GM12878 (cell line): Measurements from ENCODE around the gene ZNF546. TPM values are rescaled to one million over a fixed set of nuclear protein-coding genes. Genes with fewer than 3 reads are reported as not detected.

ENCODE experiments used
- ATAC-seq: fragments of 200-7000 bp; cut with Tn5 transposase; 3 replicates; pipeline ENCODE4 v1.9.1; 2020; ENCODE audit warnings: mild to moderate bottlenecking, moderate library complexity
- BruUV-seq: library from RNA; stranded (reverse); fragments of 400-500 nt; replicated peaks from 2 replicates; lab custom pipeline; 2021; lab: Mats Ljungman, UMichigan
- CTCF ChIA-PET: fragments of 300-600 bp; sonication (Branson Sonifier 250); formaldehyde crosslinking; extraction: SDS; loops from one replicate; lab custom pipeline; 2021; ENCODE audit warnings: inconsistent platforms; lab: Yijun Ruan, JAX
- POLR2A ChIA-PET: fragments of 350-600 bp; formaldehyde crosslinking; extraction: SDS; loops from one replicate; lab custom pipeline; 2021; ENCODE audit warnings: inconsistent platforms; lab: Charles Lee
- RAD21 ChIA-PET: fragments of 300-600 bp; sonication (Branson Sonifier 250); formaldehyde crosslinking; loops from one replicate; lab custom pipeline; 2023; ENCODE audit warnings: antibody characterized with exemption; ENCODE audit not compliant: unreplicated experiment; lab: Charles Lee
- SMC1A ChIA-PET: fragments of 300-600 bp; sonication (Branson Sonifier 250); formaldehyde crosslinking; loops from one replicate; lab custom pipeline; 2023; ENCODE audit not compliant: unreplicated experiment, uncharacterized antibody; lab: Charles Lee
- DNase-seq: peaks from one replicate; pipeline ENCODE4 v3.0.0-alpha.2; 2011; ENCODE audit warnings: low read depth, low spot score
- FAIRE-seq: peaks from 3 replicates; lab custom pipeline; 2011; peaks lifted over from hg19 to GRCh38; lab: Jason Lieb, UNC
- H2AFZ ChIP-seq: 2 replicates; pipeline ENCODE4 v1.6.0; 2011; ENCODE audit warnings: low read depth, low read length, control low read depth; ENCODE audit not compliant: control insufficient read depth
- H3K27ac ChIP-seq: 2 replicates; pipeline ENCODE4 v1.5.1; 2011; ENCODE audit warnings: control low read depth; ENCODE audit not compliant: control insufficient read depth, insufficient read depth
- H3K27me3 ChIP-seq, 2 experiments: replicated peaks in 1 of 2; 2 replicates each; pipeline versions ENCODE4 v1.6.0 to v1.6.1; 2011; ENCODE audit warnings: low read length in 1 of 2; ENCODE audit not compliant: control insufficient read depth in 2 of 2, insufficient read depth in 2 of 2
- H3K36me3 ChIP-seq, 2 experiments: 2 replicates each; pipeline ENCODE4 v1.5.1; 2011; ENCODE audit warnings: low read length in 1 of 2; ENCODE audit not compliant: control insufficient read depth in 2 of 2, insufficient read depth in 2 of 2
- H3K4me1 ChIP-seq: 2 replicates; pipeline ENCODE4 v1.6.1; 2011; ENCODE audit warnings: mild to moderate bottlenecking, low read length, moderate library complexity, mixed read lengths; ENCODE audit not compliant: control insufficient read depth, insufficient read depth
- H3K4me2 ChIP-seq: 2 replicates; pipeline ENCODE4 v1.6.0; 2011; ENCODE audit warnings: control low read depth; ENCODE audit not compliant: control insufficient read depth, insufficient read depth
- H3K4me3 ChIP-seq: fragments of 200-600 bp; sonication (generic); 2 replicates; pipeline ENCODE4 v1.5.1; 2016
- H3K79me2 ChIP-seq: 2 replicates; pipeline ENCODE4 v1.6.0; 2011; ENCODE audit warnings: low read length; ENCODE audit not compliant: control insufficient read depth, insufficient read depth
- H3K9ac ChIP-seq: 2 replicates; pipeline ENCODE4 v1.8.0; 2011; ENCODE audit warnings: low read length, control low read depth, mixed read lengths; ENCODE audit not compliant: control insufficient read depth, insufficient read depth
- H3K9me3 ChIP-seq: replicated peaks from 3 replicates; pipeline ENCODE4 v1.5.1; 2011; ENCODE audit warnings: mild to moderate bottlenecking, low read length; ENCODE audit not compliant: control insufficient read depth, insufficient read depth
- H4K20me1 ChIP-seq: 2 replicates; pipeline ENCODE4 v1.6.0; 2011; ENCODE audit not compliant: control insufficient read depth, insufficient read depth
- ATF2 ChIP-seq: IDR thresholded peaks from 2 replicates; pipeline ENCODE4 v1.6.1; 2012; ENCODE audit warnings: low read length, inconsistent platforms
- BHLHE40 ChIP-seq, 2 experiments: fragments of 450-650 bp in 1 of 2; IDR thresholded peaks; 2 replicates each; pipeline ENCODE4 v1.6.1; 2011 to 2017; ENCODE audit warnings: low read depth in 2 of 2, borderline replicate concordance in 1 of 2, improper control_type of control experiment in 1 of 2, low read length in 1 of 2, mild to moderate bottlenecking in 1 of 2
- FOS ChIP-seq: IDR thresholded peaks from 3 replicates; pipeline ENCODE4 v1.6.1; 2011; ENCODE audit warnings: borderline replicate concordance; ENCODE audit not compliant: insufficient read length; ENCODE audit errors: extremely low read depth
- GABPA ChIP-seq: IDR thresholded peaks from 2 replicates; pipeline ENCODE4 v1.6.1; 2014; ENCODE audit warnings: antibody characterized with exemption, low read depth, mild to moderate bottlenecking, inconsistent platforms
- GATAD2B ChIP-seq: fragments of 450-650 bp; conservative IDR thresholded peaks from 2 replicates; pipeline ENCODE4 v1.6.1; 2017; ENCODE audit warnings: low read depth, mild to moderate bottlenecking, moderate library complexity
- IKZF1 ChIP-seq: fragments of 450-650 bp; conservative IDR thresholded peaks from 2 replicates; pipeline ENCODE4 v1.6.1; 2017; ENCODE audit warnings: antibody characterized with exemption, mild to moderate bottlenecking
- MEF2B ChIP-seq: fragments of 450-650 bp; IDR thresholded peaks from 2 replicates; pipeline ENCODE4 v1.6.1; 2018; ENCODE audit warnings: mild to moderate bottlenecking, moderate library complexity; ENCODE audit not compliant: partially characterized antibody, poor library complexity, severe bottlenecking
- NR2F1 ChIP-seq: fragments of 450-650 bp; conservative IDR thresholded peaks from 2 replicates; pipeline ENCODE4 v1.6.1; 2017; ENCODE audit warnings: mild to moderate bottlenecking
- POLR2A ChIP-seq: IDR thresholded peaks from 2 replicates; pipeline ENCODE4 v1.6.1; 2011; ENCODE audit warnings: low read depth, mild to moderate bottlenecking, low read length
- SP1 ChIP-seq: IDR thresholded peaks from one replicate; pipeline ENCODE4 v1.6.1; 2011; ENCODE audit warnings: low read depth, low read length
- SREBF2 ChIP-seq: IDR thresholded peaks from 2 replicates; pipeline ENCODE4 v1.6.1; 2012; ENCODE audit warnings: mild to moderate bottlenecking, low read length
- STAT1 ChIP-seq: fragments of 450-650 bp; conservative IDR thresholded peaks from 2 replicates; pipeline ENCODE4 v1.6.1; 2014; ENCODE audit warnings: antibody characterized with exemption, mild to moderate bottlenecking
- TCF7 ChIP-seq: IDR thresholded peaks from 2 replicates; pipeline ENCODE4 v1.6.1; 2014; ENCODE audit warnings: antibody characterized with exemption, borderline replicate concordance
- YBX1 ChIP-seq: fragments of 450-650 bp; IDR thresholded peaks from 2 replicates; pipeline ENCODE4 v1.6.1; 2016; ENCODE audit warnings: antibody characterized with exemption
- ZBED1 ChIP-seq: IDR thresholded peaks from 2 replicates; pipeline ENCODE4 v1.6.1; 2016; ENCODE audit warnings: borderline replicate concordance
- ZBTB40 ChIP-seq: fragments of 450-650 bp; IDR thresholded peaks from 2 replicates; pipeline ENCODE4 v1.6.1; 2016; ENCODE audit warnings: mild to moderate bottlenecking, moderate library complexity, borderline replicate concordance
- WGBS: methylation state at CpG from one replicate; pipeline ENCODE4 v1.1.6; 2016; ENCODE audit warnings: low lambda C conversion rate; ENCODE audit not compliant: insufficient replicate concordance, insufficient coverage; ENCODE audit errors: missing lambda C conversion rate; 5-methylcytosine and 5-hydroxymethylcytosine counted together
- in situ Hi-C: fragments of 300-500 bp; cut with MboI; formaldehyde crosslinking; loops from 9 replicates; pipeline ENCODE4 v1.14.3; 2018; ENCODE audit warnings: mixed read lengths
- intact Hi-C: fragments of 100-400 bp; cut with micrococcal nuclease; formaldehyde crosslinking; loops from one replicate; pipeline ENCODE4 v1.14.2; 2022; ENCODE audit not compliant: unreplicated experiment
- polyA plus RNA-seq, 11 experiments: library from polyadenylated mRNA; depleted of rRNA in 4 of 11; unstranded in 6 of 11; stranded (reverse) in 5 of 11; fragments of >200 nt; fragmentation: Nextera tagmentation in 4 of 11; fragmentation: Illumina TruSeq in 1 of 11; extraction: Ambion mirVana in 4 of 11; extraction: Trizol in 1 of 11; gene quantifications; 1 replicate in 1 of 11; 2 replicates in 10 of 11; pipeline versions ENCODE4 v1.2.1 to v1.2.3, GENCODE V29; 2011 to 2016; ENCODE audit warnings: inconsistent platforms in 2 of 11, missing spikeins in 2 of 11, low read depth in 1 of 11
- total RNA-seq, 4 experiments: library from RNA; depleted of rRNA in 3 of 4; stranded (reverse); fragments of >200 nt in 3 of 4; fragmentation: Illumina TruSeq in 1 of 4; extraction: Trizol in 1 of 4; gene quantifications; 2 replicates each; pipeline versions ENCODE4 v1.2.1 to v1.2.3, GENCODE V29; 2013 to 2021

The ZNF546 gene
- total and polyA plus RNA-seq, 10 of the 15 experiments (the other 5 are each of a cell fraction or from before 2014, with no cell fraction given): 0.88 to 4.1 (median 2.4) TPM

GRCh38 chr19:40005691-40006272, 8.9 kb downstream of the ZNF546 start:
- Histone ChIP-seq H3K4me1 (peaks cover 3% of the 10 kb centered on the region; the same call in 1 of the 2 replicates), H3K9ac (no peak overlapping the region), H3K79me2 (no peaks in the 10 kb centered on the region), H3K27me3 (no peaks in the 10 kb centered on the region), H3K4me3 (no peak overlapping the region), H2AFZ (no peak overlapping the region), H3K4me2 (no peak overlapping the region), H3K9me3 (no peaks in the 10 kb centered on the region; the same call in 1 of the 3 replicates), H3K27ac (no peak overlapping the region), H3K36me3 (peaks cover 2 to 16% of the 10 kb centered on the region in 2 experiments; a peak in 3 of 4 replicates), H4K20me1 (no peaks in the 10 kb centered on the region)
- ATAC-seq: no peak
- FAIRE-seq: no peak
- WGBS: 58% methylated on average over 4 of the region's 4 CpGs
- SMC1A ChIA-PET: interaction anchor here (1.2 kb wide), 1 partner anchor 51 kb away, joined by 3 read pairs; no protein-coding TSS in a partner anchor
- in situ Hi-C loops (no loop called here), intact Hi-C loops (no loop called here)
- DNase-seq: no peak
- CTCF ChIA-PET: no interaction called here
- no TSS peak for BruUV-seq
- POLR2A ChIA-PET: interaction anchor here (0.6 to 0.7 kb wide), 2 partner anchors 44 to 560 kb away, joined by 3 read pairs; partner anchors contain the start of gene SUPT5H
- RAD21 ChIA-PET: interaction anchor here (0.8 to 1.1 kb wide), 2 partner anchors 8 to 9 kb away, joined by 3 to 4 read pairs; partner anchors contain the start of gene ZNF546
- TF ChIP-seq BHLHE40 (IDR thresholded peaks at IDR 0.05; ENCODE audit: borderline replicate concordance in 1 of 2, low read depth in 2 of 2, low read length in 1 of 2): no peak
- no peak for TF ChIP-seq NR2F1
- no peak for TF ChIP-seq SREBF2
- TF ChIP-seq FOS: no peak
- no peak for TF ChIP-seq STAT1
- no peak for TF ChIP-seq ZBTB40
- TF ChIP-seq GATAD2B: no peak
- TF ChIP-seq ATF2: no peak
- no peak for TF ChIP-seq IKZF1
- no peak for TF ChIP-seq MEF2B
- TF ChIP-seq POLR2A: no peak
- no peak for TF ChIP-seq SP1
- TF ChIP-seq ZBED1: no peak
- no peak for TF ChIP-seq YBX1
- no peak for TF ChIP-seq GABPA
- TF ChIP-seq TCF7: no peak
